DOHH2 (cell line): ENCODE measurements around the gene SLC23A3.

Experiments used
- H3F3A ChIP-seq: fragments of 200-600 bp; sonication (generic), shearing (Covaris generic); 2 replicates; pipeline ENCODE4 v1.6.0; 2016; ENCODE audit warnings: antibody characterized with exemption, mild to moderate bottlenecking; ENCODE audit not compliant: control insufficient read depth, insufficient read depth
- H3K27ac ChIP-seq: fragments of 200-600 bp; sonication (generic); 2 replicates; pipeline ENCODE4 v1.5.1; 2014; ENCODE audit warnings: low read depth, mild to moderate bottlenecking, low read length, moderate library complexity
- H3K27me3 ChIP-seq: fragments of 200-600 bp; sonication (generic); 2 replicates; pipeline ENCODE4 v1.6.1; 2014; ENCODE audit warnings: mild to moderate bottlenecking, low read length, mixed read lengths; ENCODE audit not compliant: control insufficient read depth
- H3K36me3 ChIP-seq: fragments of 200-600 bp; sonication (generic); 2 replicates; pipeline ENCODE4 v1.6.1; 2014; ENCODE audit warnings: mild to moderate bottlenecking, low read length, moderate library complexity, mixed read lengths; ENCODE audit not compliant: control insufficient read depth
- H3K4me1 ChIP-seq: fragments of 200-600 bp; sonication (generic); 2 replicates; pipeline ENCODE4 v1.6.1; 2014; ENCODE audit warnings: mild to moderate bottlenecking, low read length, mixed read lengths; ENCODE audit not compliant: control insufficient read depth
- H3K4me2 ChIP-seq: fragments of 200-600 bp; sonication (generic); 2 replicates; pipeline ENCODE4 v1.6.0; 2014; ENCODE audit warnings: mild to moderate bottlenecking, low read length, moderate library complexity
- H3K4me3 ChIP-seq: fragments of 200-600 bp; sonication (generic); 2 replicates; pipeline ENCODE4 v1.5.1; 2014; ENCODE audit warnings: mild to moderate bottlenecking, low read length, mixed read lengths
- H3K79me2 ChIP-seq: fragments of 200-600 bp; sonication (generic); 2 replicates; pipeline ENCODE4 v1.6.1; 2014; ENCODE audit warnings: mild to moderate bottlenecking, low read length, mixed read lengths; ENCODE audit not compliant: control insufficient read depth
- H3K9me2 ChIP-seq: fragments of 200-600 bp; sonication (generic); replicated peaks from 2 replicates; pipeline ENCODE4 v1.6.1; 2014; ENCODE audit warnings: mild to moderate bottlenecking, low read length, mixed read lengths; ENCODE audit not compliant: control insufficient read depth
- H3K9me3 ChIP-seq: fragments of 200-600 bp; sonication (generic); 2 replicates; pipeline ENCODE4 v1.6.1; 2014; ENCODE audit warnings: antibody characterized with exemption, low read length, mixed read lengths; ENCODE audit not compliant: control insufficient read depth, insufficient read depth
- H4K20me1 ChIP-seq: fragments of 200-600 bp; sonication (generic); 2 replicates; pipeline ENCODE4 v1.6.0; 2014; ENCODE audit warnings: low read depth, mild to moderate bottlenecking, antibody characterized with exemption, low read length, moderate library complexity; ENCODE audit not compliant: control insufficient read depth, insufficient read depth
- EZH2phosphoT487 ChIP-seq: fragments of 200-600 bp; sonication (generic); IDR thresholded peaks from 2 replicates; pipeline ENCODE4 v1.6.1; 2017; ENCODE audit warnings: borderline replicate concordance, mild to moderate bottlenecking, antibody characterized with exemption, low read length, moderate library complexity, mixed read lengths
- TF ChIP-seq, protein P1 (sequence below): fragments of 200-600 bp; sonication (generic); IDR thresholded peaks from one replicate; pipeline ENCODE4 v1.5.1; 2014; ENCODE audit warnings: antibody characterized with exemption, mild to moderate bottlenecking, low read depth, low read length; ENCODE audit not compliant: poor library complexity, severe bottlenecking

SLC23A3 gene

DNA sequence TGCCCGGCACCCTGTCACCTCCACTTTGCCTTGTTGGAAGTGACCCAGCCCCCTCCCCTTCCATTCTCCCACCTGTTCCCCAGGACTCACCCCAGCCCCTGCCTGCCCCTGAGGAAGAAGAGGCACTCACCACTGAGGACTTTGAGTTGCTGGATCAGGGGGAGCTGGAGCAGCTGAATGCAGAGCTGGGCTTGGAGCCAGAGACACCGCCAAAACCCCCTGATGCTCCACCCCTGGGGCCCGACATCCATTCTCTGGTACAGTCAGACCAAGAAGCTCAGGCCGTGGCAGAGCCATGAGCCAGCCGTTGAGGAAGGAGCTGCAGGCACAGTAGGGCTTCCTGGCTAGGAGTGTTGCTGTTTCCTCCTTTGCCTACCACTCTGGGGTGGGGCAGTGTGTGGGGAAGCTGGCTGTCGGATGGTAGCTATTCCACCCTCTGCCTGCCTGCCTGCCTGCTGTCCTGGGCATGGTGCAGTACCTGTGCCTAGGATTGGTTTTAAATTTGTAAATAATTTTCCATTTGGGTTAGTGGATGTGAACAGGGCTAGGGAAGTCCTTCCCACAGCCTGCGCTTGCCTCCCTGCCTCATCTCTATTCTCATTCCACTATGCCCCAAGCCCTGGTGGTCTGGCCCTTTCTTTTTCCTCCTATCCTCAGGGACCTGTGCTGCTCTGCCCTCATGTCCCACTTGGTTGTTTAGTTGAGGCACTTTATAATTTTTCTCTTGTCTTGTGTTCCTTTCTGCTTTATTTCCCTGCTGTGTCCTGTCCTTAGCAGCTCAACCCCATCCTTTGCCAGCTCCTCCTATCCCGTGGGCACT is 12.7 kb upstream of the SLC23A3 start:
- H3K36me3 ChIP-seq, result peaks cover 65% of the 10 kb centered on the region
- H3K27me3 ChIP-seq, result no peaks in the 10 kb centered on the region
- H3K4me3 ChIP-seq, result no peak overlapping the region
- 0 out of 2 replicates have a peak, but pooled peaks cover 5% of the 10 kb centered on the region for H4K20me1 ChIP-seq
- TF ChIP-seq, protein P1, sequence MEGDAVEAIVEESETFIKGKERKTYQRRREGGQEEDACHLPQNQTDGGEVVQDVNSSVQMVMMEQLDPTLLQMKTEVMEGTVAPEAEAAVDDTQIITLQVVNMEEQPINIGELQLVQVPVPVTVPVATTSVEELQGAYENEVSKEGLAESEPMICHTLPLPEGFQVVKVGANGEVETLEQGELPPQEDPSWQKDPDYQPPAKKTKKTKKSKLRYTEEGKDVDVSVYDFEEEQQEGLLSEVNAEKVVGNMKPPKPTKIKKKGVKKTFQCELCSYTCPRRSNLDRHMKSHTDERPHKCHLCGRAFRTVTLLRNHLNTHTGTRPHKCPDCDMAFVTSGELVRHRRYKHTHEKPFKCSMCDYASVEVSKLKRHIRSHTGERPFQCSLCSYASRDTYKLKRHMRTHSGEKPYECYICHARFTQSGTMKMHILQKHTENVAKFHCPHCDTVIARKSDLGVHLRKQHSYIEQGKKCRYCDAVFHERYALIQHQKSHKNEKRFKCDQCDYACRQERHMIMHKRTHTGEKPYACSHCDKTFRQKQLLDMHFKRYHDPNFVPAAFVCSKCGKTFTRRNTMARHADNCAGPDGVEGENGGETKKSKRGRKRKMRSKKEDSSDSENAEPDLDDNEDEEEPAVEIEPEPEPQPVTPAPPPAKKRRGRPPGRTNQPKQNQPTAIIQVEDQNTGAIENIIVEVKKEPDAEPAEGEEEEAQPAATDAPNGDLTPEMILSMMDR, result no peak
- TF ChIP-seq EZH2phosphoT487, result no peak
- no peaks in the 10 kb centered on the region for H3K9me2 ChIP-seq
- H3K79me2 ChIP-seq, result peaks cover 24% of the 10 kb centered on the region
- H3F3A ChIP-seq, result peaks cover 7% of the 10 kb centered on the region
- H3K4me2 ChIP-seq, result no peak overlapping the region
- H3K4me1 ChIP-seq, result peaks cover 14% of the 10 kb centered on the region
- no peaks in the 10 kb centered on the region for H3K9me3 ChIP-seq
- no peak overlapping the region for H3K27ac ChIP-seq

DNA sequence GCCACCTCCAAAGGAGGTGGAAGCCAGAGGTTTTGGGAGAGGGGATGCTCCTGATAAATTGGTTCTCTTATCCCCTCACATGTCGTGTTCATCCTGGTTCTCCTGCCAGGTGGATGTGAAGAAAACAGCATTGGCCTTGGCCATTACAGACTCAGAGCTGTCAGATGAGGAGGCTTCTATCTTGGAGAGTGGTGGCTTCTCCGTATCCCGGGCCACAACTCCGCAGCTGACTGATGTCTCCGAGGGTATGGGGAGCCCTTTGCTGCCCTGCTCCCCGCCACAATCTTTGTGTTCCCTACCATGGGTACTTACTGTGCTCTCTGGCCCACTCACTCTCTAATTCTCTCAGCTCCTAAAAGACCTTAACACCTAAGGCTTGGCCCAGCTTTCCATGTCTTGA is 11.7 kb upstream of the SLC23A3 start:
- H3K27ac ChIP-seq, result no peak overlapping the region
- H3K79me2 ChIP-seq, result peaks cover 27% of the 10 kb centered on the region
- H4K20me1 ChIP-seq, result 0 out of 2 replicates have a peak, but pooled peaks cover 5% of the 10 kb centered on the region
- no peaks in the 10 kb centered on the region for H3K9me3 ChIP-seq
- H3K36me3 ChIP-seq, result peaks cover 69% of the 10 kb centered on the region
- H3K4me1 ChIP-seq, result peaks cover 20% of the 10 kb centered on the region
- H3K4me2 ChIP-seq, result no peak overlapping the region
- no peak overlapping the region for H3K4me3 ChIP-seq
- peaks cover 15% of the 10 kb centered on the region for H3F3A ChIP-seq
- TF ChIP-seq, protein P1, result no peak
- no peak for TF ChIP-seq EZH2phosphoT487
- no peaks in the 10 kb centered on the region for H3K9me2 ChIP-seq
- H3K27me3 ChIP-seq, result no peaks in the 10 kb centered on the region

DNA sequence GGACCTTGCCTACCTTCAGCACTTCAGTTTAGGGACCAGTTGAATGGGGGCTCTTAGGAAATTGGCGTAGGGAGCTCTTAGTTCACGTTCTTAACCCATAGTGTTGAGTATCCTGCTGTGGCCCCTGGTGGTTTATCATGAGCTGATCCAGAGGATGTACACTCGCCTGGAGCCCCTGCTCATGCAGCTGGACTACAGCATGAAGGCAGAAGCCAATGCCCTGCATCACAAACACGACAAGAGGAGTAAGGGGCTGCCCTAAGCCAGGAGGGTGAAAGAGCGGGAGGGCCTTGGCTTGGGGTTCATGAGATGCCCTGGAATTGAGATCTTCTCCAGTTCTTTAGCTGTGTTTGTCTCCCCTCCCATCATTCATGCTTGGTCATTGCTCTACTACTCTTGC is 11.1 kb upstream of the SLC23A3 start:
- H4K20me1 ChIP-seq, result 0 out of 2 replicates have a peak, but pooled peaks cover 5% of the 10 kb centered on the region
- no peaks in the 10 kb centered on the region for H3K9me2 ChIP-seq
- no peaks in the 10 kb centered on the region for H3K27me3 ChIP-seq
- H3K4me3 ChIP-seq, result no peak overlapping the region
- no peak overlapping the region for H3K4me2 ChIP-seq
- no peak overlapping the region for H3K27ac ChIP-seq
- no peaks in the 10 kb centered on the region for H3K9me3 ChIP-seq
- peaks cover 16% of the 10 kb centered on the region for H3F3A ChIP-seq
- peaks cover 22% of the 10 kb centered on the region for H3K4me1 ChIP-seq
- TF ChIP-seq EZH2phosphoT487, result no peak
- peaks cover 71% of the 10 kb centered on the region for H3K36me3 ChIP-seq
- peaks cover 33% of the 10 kb centered on the region for H3K79me2 ChIP-seq
